Ovary (tissue), 3 donors: Measurements from ENCODE around the gene FGFBP1.

Experiments used
- CTCF ChIP-seq, 3 donors: fragments of 450-650 bp in 2 of 3; fragments of 200-600 bp in 1 of 3; IDR thresholded peaks; one replicate each; pipeline versions ENCODE4 v1.5.1 to v1.8.0; 2016 to 2022; ENCODE audit warnings: antibody characterized with exemption in 3 of 3, mild to moderate bottlenecking in 1 of 3
- EP300 ChIP-seq: sonication (generic); formaldehyde crosslinking; IDR thresholded peaks from one replicate; pipeline ENCODE4 v1.6.1; 2017; ENCODE audit warnings: antibody characterized with exemption
- donor health status: DM: no; HTN: no; CAD: no.

- no peak for TF ChIP-seq CTCF (IDR thresholded peaks at IDR 0.05)
- TF ChIP-seq EP300, result no peak
Observed at GRCh38 chr4:15921592-15921932, 17.0 kb downstream of the FGFBP1 start.
